Dedifferentiated amniotic fluid mesenchymal stem cell (primary cell): Measurements from ENCODE around the gene HSD11B2.

ENCODE experiments used
- DNase-seq: peaks from one replicate; pipeline ENCODE4 v3.0.0-alpha.2; 2016; ENCODE audit errors: extremely low spot score

Gene HSD11B2

DNA sequence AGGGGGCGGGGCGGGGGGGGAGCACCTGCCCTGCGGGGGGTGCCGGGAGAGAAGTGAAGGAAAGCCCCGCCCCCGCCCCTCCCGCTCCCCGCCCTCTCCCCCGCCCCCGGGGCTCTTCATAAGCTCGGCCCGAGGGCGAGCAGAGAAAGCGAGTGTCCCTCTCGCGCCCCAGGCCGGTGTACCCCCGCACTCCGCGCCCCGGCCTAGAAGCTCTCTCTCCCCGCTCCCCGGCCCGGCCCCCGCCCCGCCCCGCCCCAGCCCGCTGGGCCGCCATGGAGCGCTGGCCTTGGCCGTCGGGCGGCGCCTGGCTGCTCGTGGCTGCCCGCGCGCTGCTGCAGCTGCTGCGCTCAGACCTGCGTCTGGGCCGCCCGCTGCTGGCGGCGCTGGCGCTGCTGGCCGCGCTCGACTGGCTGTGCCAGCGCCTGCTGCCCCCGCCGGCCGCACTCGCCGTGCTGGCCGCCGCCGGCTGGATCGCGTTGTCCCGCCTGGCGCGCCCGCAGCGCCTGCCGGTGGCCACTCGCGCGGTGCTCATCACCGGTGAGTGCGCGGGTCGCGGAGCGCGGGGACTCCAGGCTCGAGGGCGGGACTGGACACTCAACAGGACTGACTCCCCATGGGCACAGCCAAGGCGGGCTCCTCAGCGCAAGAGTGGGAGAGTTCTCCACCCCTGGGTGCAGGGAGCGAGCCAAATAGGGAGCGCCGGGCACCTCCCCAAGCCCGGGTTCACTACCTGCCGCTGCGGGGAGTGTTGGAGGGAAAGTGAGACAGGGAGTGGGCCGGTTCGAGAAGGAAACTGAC, at the start of gene HSD11B2:
Gene HSD11B2 (plus strand): TSS at position 145 of the 798 bp plus-strand sequence. CDS start 128 bp downstream, at position 273.
- no peak for DNase-seq

DNA sequence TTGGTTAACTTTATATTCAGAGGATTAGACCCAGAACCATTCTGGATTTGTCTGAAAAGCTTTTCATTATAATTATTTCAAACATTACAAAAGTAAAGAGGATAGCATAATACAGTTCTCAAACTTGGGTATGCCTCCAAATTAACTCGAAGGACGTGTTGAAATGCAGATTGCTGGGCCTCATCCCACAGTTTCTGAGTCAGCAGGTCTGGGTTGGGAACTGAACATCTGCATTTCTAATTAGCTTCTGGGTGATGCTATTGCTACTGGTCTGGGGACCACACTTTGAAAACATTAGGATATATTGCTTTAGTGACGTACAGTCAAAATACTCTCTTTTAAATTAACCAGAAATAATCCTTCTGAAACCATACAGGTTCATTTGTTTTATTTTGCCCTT, 47.6 kb upstream of the HSD11B2 start:
- no peak for DNase-seq

DNA sequence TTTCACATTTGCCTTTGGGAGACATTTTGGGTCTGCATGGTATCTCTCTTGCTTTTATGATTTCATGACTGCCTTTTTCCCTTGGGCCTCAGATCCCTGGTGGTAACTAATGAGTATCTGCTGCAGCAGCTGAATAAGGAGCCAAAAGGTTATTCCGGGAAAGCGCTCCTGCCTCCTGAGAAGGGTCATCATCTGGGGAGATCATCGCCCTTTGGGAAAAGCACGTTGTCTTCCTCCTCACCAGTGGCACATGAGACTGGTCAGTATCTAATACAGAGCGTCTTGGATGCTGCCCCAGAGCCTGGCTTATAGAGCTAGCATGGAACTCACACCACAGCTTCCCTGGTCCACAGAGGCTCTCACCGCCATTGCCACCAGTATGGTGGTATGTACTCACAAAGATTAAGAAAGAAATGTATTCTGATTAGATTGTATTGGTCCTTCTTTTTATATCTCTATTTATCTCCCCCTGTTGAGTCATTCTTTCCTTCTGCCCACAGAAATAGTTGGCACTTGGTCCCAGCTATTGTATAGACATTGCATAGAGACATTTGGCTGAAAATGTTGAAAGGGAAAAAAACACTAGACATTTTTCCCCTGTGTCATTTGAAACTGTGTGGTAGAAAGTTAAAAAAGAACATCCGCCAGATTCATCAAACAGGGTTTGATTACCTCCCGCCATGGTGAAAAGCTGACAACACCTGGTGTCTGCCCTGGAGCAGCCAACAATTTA, 46.0 kb upstream of the HSD11B2 start:
- DNase-seq = no peak

DNA sequence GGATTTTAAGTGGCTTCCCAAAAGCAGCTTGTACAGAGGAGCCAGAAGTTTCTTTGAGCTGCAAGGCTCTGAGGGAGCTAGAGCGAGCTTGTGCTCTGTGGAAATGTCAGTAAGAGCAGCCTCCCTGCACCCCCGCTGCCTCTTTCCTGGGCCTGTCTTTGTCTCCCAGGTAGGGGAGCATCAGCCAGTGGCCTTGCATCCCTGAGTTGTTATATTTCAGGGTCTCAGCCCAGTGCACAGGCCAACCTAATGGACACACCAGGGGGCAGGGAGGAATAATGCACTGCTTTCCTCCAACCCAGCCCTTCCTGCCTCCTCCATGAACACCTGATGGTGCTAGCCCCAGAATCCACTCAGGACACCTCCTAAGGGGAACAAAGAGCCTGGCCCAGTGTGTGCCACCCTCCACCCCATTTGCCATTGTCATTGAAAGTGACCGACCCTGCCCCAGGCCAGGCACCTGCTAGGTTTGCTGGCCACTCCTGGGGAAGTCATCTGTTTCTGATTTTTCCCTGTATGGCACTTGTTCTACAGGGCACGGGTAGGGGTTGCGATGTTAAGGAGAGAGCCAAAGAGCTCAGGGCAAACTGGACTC, 44.0 kb upstream of the HSD11B2 start:
- no peak for DNase-seq

DNA sequence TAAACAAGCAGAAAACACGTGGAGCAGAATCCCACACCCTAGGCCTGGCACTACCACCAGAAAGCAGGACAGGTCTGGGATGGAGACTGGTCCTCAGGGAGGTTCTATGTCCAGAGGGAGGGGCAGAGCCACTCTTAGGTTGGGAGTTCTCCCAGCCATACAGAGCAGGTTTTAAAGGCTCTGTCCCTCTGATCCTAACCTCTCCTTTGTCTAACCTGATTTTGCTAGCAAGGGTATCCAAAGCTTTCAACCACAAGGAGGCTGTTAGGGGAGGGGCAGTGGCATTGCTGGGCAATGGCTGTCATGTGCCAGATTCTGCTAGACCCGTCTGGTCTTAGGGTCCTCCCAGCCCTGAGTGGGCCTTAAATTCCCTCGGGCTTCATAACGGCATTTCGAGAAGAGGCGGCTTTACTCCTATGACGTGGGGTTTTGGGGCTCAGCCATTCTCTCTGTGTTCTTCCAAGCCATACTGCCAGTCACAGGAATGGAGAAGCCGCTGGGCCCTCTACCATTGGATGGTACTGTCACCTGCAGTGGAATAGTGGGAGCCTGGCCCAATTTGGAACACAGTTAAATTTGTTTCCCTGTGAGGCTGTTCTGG, 43.3 kb upstream of the HSD11B2 start:
- DNase-seq = no peak

DNA sequence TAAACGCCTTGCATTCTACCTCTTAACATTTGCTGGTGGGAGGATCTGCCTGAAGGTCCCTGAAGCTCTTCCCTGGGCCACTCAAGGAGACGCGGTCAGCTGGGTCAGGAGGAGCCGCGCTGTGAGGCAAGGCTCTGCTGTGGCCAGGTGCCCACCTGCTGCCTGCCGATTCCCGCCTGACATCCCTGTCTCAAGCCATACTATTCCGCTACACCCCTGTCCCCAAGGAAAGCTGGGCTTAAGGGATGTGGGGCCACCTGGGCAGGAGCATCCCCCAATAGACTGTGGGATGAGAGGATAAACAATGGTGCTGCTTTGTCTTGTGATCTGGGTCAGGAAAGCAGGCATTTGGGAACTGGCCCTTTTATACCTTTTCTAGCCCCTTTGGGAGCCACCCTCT, 42.7 kb upstream of the HSD11B2 start:
- no peak for DNase-seq

DNA sequence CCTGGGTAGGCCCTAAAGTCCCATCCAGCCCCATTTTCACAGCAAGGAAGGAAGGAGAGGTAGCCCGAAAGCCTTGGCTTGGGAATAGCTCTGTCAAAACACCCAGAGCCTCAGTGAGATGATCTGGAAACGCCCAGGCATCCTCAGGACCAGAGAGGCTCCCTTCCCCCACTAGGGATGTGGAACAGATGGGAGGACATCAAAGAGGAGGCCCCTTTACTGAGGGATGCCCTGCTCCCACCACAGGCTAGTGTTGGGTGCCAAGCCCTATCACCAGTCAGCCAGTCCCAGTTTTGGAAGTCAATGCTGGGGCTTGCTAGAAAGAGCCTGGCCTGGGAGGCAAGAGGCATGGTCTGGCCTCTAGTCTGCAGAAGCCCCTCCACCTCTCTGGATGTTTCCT, 42.3 kb upstream of the HSD11B2 start:
- no peak for DNase-seq

- DNase-seq = no peak
Measured at GRCh38 chr16:67389911-67390815, 40.8 kb upstream of the HSD11B2 start.

GRCh38 chr16:67390816-67391423, 40.0 kb upstream of the HSD11B2 start:
- DNase-seq = no peak

- no peak for DNase-seq
Measured at GRCh38 chr16:67391424-67392300, 39.3 kb upstream of the HSD11B2 start.

DNA sequence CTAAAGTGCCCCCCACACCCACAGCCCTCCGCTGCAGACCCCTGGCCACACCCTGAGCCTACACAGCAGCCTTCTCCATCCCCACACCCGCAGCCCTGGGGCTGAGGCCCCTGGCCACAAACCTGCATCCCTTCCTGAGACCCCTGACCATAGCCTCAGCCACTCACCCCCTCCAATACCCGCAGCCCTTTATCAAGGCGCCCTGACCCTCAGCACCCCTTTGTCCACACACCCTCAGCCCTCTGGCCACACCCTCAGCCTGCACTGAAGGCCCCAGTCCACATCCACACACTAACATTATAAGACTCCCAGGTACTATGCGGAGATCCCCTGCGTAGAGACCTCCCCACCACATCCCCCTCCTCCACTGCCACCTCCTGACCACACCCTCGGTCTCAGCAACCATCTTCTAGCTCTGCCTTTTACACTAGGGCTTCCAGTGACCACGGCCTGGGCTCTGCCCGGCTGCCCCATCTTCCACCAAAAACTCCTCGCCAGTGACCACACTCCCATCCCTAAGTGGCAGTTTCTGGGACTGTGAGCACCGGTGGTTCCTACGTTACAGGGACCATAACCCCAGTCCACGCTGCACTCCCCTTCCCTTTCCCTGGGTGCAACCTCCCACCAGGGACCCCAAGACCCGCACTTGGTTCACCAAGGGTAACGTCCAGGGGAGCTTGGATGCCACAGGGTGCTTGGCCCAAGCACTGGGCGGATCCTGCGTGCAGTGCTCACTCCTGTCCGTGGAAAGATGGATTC, 38.4 kb upstream of the HSD11B2 start:
- DNase-seq = no peak

DNA sequence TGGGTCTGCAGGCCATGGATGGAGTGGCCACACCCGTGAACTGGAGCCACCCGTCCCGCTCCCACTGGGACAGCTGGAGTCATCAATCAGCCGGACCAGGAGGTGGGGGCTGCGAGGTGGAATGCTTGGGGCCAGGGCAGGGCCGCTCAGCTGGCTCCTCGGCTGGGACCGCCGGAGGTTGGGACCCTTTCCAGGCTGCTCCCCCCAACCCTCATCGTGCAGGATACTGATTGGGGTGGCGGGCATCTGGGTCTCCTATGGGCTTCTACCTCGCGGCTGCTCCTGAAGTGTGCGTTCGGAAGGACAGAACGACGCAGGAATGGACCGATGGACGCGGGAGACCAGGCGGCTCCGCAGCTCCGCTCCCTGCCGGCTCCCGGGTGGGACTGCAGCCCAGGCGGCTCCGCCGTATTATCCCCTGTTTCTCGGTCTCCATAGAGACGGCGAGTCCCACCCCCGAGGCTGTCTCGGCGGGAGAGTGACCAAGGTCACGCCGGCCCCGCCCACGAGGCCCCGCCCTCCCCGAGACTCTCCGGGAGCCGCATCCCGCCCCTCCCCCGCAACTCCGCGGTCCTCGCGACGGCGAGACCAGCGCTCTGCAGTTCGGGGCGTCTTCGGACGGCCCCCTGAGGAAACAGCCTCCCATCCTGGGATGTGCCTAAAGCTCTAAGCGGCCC, 37.7 kb upstream of the HSD11B2 start, which contains the start of gene TPPP3:
Gene TPPP3 (minus strand): TSS at position 388 of the 677 bp plus-strand sequence. CDS start 2,387 bp downstream, outside the sequence.
- peak; percentile 52 for DNase-seq

- DNase-seq = no peak
Measured at GRCh38 chr16:67393788-67394154, 37.1 kb upstream of the HSD11B2 start.

DNA sequence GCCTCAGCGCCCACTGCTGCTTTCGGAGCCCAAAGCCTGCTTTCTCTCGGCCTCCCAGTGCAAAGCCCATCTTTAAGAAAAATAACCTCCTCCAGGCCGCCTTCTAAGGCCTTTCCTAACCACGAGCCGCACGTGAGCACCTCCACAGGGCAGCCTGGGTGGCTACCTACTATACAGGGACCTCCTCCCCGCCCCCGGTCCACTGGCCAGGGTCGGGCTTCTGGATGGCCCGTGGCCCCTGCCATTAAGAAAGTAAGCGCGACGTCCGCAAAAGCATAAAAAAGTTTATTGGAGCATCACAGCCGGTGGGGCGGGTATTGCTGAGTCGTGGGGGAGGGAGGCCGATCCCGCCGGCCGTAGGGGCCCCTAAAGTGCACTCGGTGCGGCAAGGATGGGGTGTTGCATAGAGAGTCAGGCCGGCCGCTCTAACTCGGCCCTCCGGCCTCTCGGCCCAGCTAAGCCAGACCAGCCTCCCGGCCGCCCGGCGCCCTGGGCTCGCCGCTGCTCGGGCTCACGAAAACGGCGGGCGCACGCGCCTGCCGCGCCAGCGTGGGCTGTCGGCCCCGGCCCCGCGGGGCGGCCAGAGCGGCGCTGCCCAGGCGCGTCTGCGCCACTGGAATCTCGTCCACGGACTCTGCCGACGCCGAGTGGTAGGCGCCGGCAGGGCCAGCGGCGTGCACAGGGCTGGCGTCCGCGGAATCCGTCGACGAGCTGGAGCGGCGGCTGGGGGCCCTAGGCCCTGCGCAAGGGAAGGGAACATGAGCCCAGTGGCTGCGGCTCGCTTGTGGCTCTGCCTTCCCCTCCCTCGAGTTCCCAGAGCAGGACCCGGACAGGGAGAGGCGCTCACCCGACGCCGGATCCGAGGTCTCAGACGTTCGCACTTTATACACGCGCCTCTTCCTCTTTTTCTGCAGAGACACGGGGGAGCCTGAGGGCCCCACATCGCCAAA, 36.5 kb upstream of the HSD11B2 start:
- DNase-seq = no peak

DNA sequence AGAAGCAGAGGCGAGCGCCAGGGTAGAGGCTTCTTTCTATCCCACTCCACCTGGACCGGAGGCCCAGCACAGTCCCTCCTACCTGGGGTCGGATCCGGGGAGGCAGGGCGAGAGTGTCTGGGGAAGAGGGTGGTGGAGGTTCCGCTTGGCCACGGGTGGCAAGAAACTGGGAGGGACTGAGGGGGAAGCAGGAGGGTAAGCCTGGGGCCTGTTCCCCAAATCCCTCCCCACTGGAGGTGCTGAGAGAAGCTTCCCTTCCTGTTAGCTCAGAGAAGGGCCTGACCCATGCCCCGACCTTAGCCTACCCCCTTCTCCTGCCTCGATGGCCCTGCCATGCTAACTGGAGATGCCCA, 35.8 kb upstream of the HSD11B2 start:
- DNase-seq = no peak

- no peak for DNase-seq
Measured at GRCh38 chr16:67395458-67396158, 35.3 kb upstream of the HSD11B2 start.
